ENCODE results near the gene BCL2L2.

GRCh38 chr14:23316300-23316699 lies 9.7 kb downstream of the BCL2L2 start:
- TF ChIP-seq POLR2A (IDR thresholded peaks at IDR 0.05) (no peak), CTCF (IDR thresholded peaks at IDR 0.05) (no peak)
